GM21528 (cell line): ENCODE results near the gene TNXB.
"Not testable (repeated sequence)": the region's sequence is repeated elsewhere in the genome, so short reads cannot be mapped to it uniquely, and the experiment has no call there.

Source experiments
- ATAC-seq: cut with Tn5 transposase; IDR thresholded peaks from one replicate; pipeline ENCODE4 v1.9.1; 2021; ENCODE audit warnings: mild to moderate bottlenecking, moderate library complexity; ENCODE audit not compliant: unreplicated experiment, low FRiP score

The TNXB gene

DNA sequence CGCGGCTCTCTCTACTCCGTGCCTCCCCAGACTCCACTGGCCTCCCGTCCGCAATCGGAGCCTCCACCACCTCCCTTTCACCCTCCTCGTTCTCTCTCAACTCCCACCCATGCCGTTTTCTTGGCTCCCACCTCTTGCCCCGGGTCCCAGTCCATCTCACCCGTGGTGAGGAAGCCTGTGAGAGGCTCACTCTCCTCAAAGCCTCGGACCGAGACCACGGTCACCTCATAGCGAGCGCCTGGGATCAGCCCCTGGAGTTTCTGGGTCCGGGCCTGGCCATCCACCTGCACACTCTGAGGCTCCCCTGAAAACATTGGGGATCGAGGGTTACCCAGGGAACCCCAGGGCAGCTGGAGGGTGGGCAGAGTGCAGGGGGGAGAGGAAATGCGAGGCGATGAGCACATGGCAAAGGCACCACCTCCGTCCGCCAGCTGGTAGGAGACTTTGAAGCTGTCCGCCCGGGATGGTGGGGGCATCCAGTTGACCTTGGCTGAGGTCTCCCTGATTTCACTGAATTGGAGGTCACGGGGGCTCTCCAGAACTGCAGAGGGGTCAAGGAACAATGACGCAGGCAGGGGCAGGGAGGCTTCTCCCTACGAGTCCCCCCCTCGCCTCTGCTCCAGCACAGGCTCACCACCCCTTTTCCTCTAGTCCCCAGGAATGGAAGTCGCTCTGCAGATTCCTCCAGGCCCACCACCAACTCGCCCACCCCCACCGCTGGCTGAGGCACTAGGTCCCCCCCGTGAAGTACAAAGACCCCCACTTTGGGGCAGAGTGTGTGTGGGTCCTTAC lies 65.4 kb downstream of the TNXB start:
- ATAC-seq: not testable (repeated sequence)

DNA sequence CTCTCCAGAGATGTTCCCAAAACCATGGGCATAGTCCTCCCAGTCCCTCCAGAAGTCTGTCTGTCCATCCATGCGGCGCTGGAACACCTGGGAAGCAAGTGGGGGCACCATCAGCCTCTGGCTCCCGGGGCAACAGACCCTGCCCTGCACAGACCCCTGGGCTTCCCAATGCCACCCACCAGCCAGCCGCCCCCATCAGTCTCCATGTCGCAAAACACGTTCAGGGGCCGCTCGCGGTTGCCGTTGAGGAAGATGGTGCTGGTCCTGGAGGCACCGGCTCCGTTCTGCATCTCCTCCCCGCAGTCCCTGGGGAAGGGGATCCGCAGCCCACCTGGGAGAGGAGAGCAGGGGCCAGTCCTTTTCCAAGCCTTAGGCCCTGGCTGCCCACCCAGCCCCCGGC lies 66.9 kb downstream of the TNXB start:
- ATAC-seq: not testable (repeated sequence)

DNA sequence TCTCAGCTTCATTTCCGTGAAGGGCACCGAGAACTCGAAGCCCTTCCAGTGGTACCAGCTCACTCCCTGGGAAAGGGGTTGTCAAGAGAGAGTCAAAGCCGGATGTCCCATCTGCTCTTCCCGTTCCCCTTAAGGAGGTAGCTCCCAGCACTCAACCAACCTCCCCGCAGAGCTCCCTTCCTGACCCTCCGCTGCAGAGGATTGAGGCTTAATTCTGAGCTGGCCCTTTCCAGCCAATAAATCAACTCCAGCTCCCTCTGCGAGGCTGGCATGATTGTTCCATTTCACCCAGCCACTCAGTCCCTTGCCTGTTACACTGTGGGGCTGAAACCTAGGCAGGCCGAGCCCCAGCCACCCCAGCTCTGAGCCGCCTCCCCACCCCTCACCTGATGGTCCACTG lies 67.8 kb downstream of the TNXB start:
- not testable (repeated sequence) for ATAC-seq

DNA sequence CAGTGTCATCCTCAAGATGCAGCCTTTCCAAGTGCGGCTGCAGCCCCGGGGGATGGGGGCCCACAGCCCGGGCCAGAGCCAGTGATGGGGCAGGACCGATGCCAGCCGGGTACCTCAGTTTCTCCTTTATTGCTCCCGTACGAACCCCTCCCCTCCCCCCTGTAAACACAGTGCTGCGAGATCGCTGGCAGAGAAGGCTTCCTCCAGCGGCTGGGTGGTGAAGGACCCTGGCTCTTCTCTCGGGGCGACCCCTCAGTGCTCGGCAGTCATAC lies 68.2 kb downstream of the TNXB start:
- not testable (repeated sequence) for ATAC-seq

DNA sequence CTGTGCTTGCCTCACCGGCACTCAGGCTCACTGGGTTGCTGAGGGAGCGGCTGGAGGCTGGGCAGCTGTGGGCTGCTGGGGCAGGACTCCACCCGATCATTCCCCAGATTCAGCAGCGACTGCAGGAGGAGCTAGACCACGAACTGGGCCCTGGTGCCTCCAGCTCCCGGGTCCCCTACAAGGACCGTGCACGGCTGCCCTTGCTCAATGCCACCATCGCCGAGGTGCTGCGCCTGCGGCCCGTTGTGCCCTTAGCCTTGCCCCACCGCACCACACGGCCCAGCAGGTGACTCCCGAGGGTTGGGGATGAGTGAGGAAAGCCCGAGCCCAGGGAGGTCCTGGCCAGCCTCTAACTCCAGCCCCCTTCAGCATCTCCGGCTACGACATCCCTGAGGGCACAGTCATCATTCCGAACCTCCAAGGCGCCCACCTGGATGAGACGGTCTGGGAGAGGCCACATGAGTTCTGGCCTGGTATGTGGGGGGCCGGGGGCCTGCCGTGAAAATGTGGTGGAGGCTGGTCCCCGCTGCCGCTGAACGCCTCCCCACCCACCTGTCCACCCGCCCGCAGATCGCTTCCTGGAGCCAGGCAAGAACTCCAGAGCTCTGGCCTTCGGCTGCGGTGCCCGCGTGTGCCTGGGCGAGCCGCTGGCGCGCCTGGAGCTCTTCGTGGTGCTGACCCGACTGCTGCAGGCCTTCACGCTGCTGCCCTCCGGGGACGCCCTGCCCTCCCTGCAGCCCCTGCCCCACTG lies 68.7 kb downstream of the TNXB start:
- not testable (repeated sequence) for ATAC-seq

DNA sequence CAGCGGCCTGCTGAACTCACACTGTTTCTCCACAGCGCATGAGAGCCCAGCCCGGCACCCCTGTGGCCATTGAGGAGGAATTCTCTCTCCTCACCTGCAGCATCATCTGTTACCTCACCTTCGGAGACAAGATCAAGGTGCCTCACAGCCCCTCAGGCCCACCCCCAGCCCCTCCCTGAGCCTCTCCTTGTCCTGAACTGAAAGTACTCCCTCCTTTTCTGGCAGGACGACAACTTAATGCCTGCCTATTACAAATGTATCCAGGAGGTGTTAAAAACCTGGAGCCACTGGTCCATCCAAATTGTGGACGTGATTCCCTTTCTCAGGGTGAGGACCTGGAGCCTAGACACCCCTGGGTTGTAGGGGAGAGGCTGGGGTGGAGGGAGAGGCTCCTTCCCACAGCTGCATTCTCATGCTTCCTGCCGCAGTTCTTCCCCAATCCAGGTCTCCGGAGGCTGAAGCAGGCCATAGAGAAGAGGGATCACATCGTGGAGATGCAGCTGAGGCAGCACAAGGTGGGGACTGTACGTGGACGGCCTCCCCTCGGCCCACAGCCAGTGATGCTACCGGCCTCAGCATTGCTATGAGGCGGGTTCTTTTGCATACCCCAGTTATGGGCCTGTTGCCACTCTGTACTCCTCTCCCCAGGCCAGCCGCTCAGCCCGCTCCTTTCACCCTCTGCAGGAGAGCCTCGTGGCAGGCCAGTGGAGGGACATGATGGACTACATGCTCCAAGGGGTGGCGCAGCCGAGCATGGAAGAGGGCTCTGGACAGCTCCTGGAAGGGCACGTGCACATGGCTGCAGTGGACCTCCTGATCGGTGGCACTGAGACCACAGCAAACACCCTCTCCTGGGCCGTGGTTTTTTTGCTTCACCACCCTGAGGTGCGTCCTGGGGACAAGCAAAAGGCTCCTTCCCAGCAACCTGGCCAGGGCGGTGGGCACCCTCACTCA lies 69.5 kb downstream of the TNXB start:
- not testable (repeated sequence) for ATAC-seq

DNA sequence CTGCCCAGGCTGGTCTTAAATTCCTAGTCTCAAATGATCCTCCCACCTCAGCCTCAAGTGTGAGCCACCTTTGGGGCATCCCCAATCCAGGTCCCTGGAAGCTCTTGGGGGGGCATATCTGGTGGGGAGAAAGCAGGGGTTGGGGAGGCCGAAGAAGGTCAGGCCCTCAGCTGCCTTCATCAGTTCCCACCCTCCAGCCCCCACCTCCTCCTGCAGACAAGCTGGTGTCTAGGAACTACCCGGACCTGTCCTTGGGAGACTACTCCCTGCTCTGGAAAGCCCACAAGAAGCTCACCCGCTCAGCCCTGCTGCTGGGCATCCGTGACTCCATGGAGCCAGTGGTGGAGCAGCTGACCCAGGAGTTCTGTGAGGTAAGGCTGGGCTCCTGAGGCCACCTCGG lies 70.3 kb downstream of the TNXB start:
- ATAC-seq: not testable (repeated sequence)

DNA sequence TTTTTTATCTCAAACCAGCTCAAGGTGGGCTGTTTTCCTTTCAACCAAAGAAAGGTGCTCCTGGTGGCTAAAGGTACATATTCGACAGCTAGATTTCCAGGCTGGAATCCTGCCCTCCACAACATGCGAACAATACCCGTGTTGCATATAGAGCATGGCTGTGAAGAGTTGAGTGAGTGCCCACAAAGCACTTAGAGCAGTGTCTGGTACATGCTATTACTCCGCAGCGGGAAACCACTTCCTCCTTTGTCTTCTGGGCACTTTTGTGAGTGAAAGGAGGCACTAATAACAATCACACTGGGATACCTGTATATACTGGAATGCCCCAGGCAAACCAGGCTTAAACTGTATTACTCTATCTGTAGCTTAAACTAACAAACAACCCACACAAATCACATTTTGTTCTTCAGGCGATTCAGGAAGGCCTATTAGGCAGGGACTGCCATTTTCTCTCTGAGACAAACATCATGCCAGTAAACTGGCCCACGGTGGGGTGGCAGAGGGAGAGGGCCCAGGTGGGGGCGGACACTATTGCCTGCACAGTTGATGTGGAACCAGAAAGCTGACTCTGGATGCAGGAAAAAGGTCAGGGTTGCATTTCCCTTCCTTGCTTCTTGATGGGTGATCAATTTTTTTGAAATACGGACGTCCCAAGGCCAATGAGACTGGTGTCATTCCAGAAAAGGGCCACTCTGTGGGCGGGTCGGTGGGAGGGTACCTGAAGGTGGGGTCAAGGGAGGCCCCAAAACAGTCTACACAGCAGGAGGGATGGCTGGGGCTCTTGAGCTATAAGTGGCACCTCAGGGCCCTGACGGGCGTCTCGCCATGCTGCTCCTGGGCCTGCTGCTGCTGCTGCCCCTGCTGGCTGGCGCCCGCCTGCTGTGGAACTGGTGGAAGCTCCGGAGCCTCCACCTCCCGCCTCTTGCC lies 71.3 kb downstream of the TNXB start, which contains the start of gene CYP21A2:
CYP21A2 (plus strand) TSS at position 818 of the 927 bp plus-strand sequence; CDS start at position 826, 8 bp downstream.
- not testable (repeated sequence) for ATAC-seq

DNA sequence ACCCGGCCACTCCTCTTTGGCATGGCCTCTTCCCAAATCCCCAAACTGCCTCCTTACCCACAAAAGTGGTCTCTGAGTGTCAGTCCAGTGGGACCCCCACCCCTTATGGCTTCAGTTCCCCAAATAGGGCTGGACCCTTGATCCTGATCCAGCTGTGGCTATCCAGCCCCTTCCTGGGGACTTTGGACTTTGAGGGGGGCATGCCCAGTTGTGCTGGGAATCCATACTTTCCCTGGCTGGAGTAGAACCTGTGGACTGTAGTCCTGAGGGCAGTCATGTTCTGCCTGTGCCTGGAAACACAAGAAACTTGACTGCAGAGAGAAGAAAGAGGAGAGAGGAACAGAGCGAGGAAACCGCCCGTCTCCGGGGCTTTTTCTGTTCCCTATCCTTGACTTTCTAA lies 72.0 kb downstream of the TNXB start:
- not testable (repeated sequence) for ATAC-seq

DNA sequence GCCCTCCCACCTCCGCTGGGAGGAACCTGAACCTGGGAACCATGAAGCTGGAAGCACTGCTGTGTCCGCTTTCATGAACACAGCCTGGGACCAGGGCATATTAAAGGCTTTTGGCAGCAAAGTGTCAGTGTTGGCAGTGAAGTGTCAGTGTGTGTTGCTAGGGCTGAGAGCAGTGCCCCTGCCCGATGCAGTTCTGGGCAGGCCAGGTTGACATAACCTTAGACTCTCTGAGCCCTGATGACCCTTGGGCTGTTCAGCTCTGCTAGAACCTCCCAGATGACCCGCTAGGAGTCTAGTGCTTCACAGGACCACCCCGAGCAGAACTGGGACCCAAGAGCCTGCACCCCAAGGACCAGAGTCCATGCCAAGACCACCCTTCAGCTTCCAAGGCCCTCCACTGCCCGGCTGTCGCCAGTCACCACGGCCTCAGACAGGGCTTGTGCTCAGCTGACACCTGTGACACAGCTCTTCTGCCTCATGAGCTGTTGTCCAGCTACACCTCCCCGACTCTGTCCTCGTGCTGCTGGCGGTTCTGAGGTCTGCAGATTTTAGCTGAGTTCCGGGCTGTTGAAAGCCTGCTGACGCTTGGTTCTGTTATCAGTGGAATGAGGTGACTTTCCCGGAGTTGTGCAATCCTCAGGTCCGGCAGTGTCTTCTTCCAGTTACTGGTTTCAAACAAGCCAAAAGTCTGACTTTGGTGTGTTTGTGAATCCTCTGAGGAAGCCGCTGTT lies 73.7 kb downstream of the TNXB start:
- not testable (repeated sequence) for ATAC-seq

DNA sequence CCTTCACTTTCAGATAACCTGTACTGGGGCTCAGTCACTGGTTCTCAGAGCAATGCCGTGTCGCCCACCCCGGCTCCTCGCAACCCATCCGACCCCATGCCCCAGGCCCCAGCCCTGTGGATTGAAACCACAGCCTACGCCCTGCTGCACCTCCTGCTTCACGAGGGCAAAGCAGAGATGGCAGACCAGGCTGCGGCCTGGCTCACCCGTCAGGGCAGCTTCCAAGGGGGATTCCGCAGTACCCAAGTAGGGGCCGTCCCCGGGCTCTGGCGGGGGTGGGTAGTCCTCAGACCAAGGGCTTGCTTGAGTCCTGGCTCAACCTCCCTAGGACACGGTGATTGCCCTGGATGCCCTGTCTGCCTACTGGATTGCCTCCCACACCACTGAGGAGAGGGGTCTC lies 79.6 kb downstream of the TNXB start:
- ATAC-seq: not testable (repeated sequence)

DNA sequence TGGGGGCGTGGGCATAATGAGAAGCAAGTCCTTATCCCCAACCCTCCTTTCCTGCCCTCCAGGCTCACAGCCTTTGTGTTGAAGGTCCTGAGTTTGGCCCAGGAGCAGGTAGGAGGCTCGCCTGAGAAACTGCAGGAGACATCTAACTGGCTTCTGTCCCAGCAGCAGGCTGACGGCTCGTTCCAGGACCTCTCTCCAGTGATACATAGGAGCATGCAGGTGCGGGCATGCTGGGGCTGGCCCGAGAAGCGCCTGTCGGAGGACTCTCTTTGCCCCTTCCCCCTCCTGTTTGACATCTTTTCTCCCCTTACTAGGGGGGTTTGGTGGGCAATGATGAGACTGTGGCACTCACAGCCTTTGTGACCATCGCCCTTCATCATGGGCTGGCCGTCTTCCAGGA lies 80.5 kb downstream of the TNXB start:
- not testable (repeated sequence) for ATAC-seq

DNA sequence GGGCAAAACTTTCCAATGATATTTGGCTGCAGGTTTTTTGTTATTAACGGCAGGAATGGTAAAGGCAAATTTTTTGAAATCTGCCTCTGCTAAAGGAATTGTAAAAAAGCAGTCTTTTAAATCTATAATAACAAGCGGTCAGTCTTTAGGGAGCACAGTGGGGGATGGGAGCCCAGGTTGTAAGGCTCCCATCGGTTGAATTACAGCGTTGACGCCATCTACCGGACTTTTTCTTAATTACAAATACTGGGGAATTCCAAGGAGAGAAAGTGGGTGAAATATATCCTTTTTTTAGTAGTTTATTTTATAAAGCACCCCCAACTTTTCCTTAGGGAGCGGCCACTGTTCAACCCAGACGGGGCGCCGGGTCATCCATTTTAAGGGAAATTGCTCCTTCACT lies 87.0 kb downstream of the TNXB start:
- not testable (repeated sequence) for ATAC-seq

DNA sequence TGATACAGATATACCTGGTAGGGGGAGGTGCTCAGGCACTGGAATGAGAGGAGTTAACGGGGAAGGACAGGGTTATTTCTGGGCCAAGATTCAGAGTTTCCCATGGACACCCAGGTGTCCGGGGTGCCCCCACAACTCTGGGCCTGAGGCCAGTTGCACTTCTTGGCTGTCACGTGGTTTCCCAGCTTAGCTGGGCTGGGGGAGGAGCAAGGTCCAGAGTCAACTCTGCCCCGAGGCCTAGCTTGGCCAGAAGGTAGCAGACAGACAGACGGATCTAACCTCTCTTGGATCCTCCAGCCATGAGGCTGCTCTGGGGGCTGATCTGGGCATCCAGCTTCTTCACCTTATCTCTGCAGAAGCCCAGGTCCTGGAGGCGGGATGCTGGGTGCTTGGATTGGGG lies 94.6 kb downstream of the TNXB start, which contains the start of gene C4B:
C4B (plus strand) TSS at position 249 of the 400 bp plus-strand sequence; CDS start at position 300, 51 bp downstream.
- not testable (repeated sequence) for ATAC-seq

DNA sequence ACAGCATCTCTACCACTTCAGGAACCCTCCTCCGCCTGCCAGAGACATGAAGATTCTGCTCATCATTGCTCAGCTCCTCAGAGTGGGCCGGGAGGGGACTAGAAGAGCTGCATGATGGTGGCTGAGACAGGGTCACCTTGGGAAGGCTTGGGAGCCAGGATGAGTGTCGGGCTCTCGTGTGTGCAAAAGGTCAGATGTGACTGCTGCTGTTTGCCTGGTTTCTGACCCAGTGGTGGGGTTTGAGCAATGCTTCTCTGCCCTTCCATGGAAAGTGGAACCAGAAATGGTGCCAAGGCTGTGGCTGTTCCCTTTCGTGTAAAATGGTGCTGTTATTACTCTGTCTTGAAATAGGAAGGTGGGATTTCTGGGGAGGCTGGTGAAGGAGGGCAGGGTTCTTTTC lies 95.4 kb downstream of the TNXB start:
- not testable (repeated sequence) for ATAC-seq

DNA sequence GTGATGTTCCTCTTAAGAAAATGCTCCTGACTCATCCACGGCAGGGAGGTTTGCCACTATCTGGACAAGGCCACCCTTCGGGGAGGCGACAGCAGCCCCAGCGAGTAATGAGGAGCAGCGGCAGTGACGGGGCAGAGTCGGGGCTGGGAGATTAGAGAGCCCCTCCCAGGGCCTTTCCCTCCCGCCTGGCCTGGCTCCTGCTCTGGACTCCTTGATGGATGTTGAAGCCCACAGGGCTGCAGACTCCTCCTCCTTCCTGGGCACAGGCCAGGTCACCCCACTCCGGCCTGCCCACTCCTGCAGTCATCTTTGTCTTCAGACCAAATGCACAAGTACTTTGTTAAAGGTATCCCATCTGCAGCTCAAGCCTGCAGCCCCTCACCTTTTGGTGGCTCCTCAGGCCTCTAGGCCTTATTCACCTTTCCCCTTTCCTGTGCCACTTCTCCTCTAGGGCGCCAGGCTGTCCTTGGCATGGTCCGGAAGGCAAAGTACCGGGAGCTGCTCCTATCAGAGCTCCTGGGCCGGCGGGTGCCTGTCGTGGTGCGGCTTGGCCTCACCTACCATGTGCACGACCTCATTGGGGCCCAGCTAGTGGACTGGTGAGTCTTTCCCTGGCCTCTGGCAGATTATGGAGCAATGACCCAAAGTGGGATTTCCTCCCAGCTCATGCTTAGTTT lies 96.1 kb downstream of the TNXB start:
- not testable (repeated sequence) for ATAC-seq

DNA sequence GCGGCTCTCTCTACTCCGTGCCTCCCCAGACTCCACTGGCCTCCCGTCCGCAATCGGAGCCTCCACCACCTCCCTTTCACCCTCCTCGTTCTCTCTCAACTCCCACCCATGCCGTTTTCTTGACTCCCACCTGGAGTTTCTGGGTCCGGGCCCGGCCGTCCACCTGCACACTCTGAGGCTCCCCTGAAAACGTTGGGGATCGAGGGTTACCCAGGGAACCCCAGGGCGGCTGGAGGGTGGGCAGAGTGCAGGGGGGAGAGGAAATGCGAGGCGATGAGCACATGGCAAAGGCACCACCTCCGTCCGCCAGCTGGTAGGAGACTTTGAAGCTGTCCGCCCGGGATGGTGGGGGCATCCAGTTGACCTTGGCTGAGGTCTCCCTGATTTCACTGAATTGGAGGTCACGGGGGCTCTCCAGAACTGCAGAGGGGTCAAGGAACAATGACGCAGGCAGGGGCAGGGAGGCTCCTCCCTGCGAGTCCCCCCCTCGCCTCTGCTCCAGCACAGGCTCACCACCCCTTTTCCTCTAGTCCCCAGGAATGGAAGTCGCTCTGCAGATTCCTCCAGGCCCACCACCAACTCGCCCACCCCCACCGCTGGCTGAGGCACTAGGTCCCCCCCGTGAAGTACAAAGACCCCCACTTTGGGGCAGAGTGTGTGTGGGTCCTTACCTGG lies 98.1 kb downstream of the TNXB start:
- ATAC-seq: not testable (repeated sequence)

DNA sequence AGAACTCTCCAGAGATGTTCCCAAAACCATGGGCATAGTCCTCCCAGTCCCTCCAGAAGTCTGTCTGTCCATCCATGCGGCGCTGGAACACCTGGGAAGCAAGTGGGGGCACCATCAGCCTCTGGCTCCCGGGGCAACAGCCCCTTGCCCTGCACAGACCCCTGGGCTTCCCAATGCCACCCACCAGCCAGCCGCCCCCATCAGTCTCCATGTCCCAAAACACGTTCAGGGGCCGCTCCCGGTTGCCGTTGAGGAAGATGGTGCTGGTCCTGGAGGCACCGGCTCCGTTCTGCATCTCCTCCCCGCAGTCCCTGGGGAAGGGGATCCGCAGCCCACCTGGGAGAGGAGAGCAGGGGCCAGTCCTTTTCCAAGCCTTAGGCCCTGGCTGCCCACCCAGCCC lies 99.6 kb downstream of the TNXB start:
- not testable (repeated sequence) for ATAC-seq
